NCI-H748 (cell line): Measurements from ENCODE around the gene BOLA1.
A peak's percentile ranks its signal among the peaks of the same experiment; 100 is the strongest.
"Not testable (repeated sequence)": the region's sequence is repeated elsewhere in the genome, so short reads cannot be mapped to it uniquely, and the experiment has no call there.

Experiments
- DNase-seq: peaks from one replicate; lab custom pipeline; 2025; ENCODE audit not compliant: unreplicated experiment; lab: John Stamatoyannopoulos, UW

The BOLA1 gene

DNA sequence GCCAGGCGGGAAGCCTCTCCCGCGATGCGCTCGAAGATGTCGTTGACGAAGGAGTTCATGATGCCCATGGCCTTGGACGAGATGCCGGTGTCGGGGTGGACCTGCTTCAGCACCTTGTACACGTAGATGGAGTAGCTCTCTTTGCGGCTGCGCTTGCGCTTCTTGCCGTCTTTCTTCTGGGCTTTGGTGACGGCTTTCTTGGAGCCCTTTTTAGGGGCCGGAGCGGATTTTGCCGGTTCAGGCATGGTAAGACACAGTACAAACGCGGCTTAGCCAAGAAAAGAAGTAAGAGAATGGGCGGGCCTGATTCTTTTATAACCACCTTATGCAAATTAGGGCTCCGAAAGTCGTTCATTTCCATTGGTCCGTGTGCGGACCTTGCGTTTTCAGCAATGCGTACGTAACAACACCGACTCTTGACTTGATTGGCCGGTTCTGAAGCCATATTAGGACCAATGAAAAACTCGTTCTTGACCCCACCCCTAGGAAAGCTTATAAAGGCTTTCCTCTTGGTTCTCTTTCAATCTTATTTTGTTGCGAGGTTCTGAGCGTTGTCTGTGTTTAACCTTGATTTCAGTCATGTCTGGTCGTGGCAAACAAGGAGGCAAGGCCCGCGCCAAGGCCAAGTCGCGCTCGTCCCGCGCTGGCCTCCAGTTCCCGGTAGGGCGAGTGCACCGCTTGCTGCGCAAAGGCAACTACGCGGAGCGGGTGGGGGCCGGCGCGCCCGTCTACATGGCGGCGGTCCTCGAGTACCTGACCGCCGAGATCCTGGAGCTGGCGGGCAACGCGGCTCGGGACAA is 12.8 kb upstream of the BOLA1 start:
- DNase-seq: peak; percentile 99

- not testable (repeated sequence) for DNase-seq
Observed at GRCh38 chr1:149887196-149887455, 12.2 kb upstream of the BOLA1 start.

- peak; percentile 99 for DNase-seq
Observed at GRCh38 chr1:149887456-149888246, 11.7 kb upstream of the BOLA1 start.

DNA sequence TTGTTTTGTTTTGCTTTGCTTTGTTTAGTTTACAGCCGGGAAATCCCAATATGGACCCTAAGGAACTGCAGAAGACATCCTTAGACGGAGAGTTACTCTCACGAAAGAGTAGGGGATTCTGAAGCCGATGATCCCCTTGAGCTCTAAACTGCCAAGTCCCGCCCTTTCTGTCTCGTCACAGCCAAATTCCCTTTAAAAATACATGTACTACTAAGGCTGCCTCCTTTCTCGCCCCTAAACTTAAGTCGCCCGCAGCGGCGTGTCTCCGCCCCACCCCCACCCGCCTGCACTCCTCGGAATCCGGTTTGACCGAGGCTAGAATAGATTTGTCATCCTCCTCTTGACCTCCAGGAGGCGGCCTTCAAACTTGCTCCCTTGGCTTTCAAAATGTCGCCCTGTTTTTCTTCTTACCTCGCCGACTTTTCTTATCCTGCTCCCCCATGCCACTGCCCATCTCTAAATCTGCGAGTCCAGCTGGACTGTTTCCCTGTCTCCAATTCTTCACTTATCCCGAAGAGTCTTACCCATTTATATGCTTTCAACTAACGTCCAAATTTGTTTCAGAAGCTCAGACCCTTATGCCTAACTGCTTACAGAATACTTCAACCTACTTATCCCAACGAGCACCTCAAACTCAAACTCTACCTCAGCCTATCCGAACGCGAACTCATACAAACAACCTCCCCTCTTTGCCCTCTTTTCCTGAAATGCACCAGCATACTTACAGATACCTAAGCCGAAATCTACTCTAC is 10.9 kb upstream of the BOLA1 start:
- peak; percentile 91 for DNase-seq

- peak; percentile 35 for DNase-seq
Observed at GRCh38 chr1:149888999-149889289, 10.4 kb upstream of the BOLA1 start.

- no peak for DNase-seq
Observed at GRCh38 chr1:149896575-149896974, 2.8 kb upstream of the BOLA1 start.

GRCh38 chr1:149903836-149904491 is 4.6 kb downstream of the BOLA1 start:
- no peak for DNase-seq

DNA sequence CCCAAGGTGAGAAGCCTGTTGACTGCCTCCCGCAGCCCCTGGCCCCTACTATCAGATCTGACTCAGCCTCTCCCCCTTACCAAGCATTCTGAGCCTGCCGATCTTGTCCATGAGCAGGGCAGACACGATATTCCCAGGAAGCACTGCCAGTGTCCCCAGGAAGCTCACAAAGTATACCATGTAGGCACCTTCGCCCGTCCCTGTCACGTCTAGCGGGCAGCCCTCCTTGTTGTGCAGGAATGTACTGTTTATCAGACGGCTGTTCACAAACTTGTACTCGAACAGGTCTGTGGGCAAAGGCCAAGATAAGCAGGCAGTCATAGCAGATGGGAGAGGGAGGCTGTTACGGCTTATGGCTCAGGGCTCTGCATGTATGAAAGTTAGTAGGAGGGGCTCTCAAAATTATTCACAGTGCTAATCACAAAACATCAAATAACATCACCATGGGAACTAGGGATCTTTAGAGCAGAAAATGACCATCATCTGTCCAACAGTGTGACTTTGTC is 7.3 kb downstream of the BOLA1 start:
- DNase-seq: no peak

DNA sequence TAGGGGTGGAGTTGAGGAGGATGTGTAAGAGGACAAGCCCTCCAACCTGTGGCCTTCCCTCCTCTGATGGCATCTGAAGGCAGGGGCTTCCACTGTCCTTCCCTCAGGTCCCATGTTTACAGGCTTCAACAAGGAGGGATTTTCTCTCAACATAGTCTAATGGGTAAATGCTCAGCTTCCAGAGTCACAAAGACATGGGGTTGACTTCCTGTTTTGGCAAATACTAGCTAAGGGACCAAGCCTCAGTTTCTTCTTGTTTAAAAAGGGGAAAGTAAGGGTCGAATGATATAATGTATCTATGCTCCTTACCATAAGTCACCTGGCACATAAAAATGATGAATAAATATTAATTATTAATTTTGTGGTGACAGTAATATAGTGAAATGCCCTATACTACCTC is 15.2 kb downstream of the BOLA1 start:
- DNase-seq: no peak

GRCh38 chr1:149915429-149916192 is 16.2 kb downstream of the BOLA1 start:
- no peak for DNase-seq

GRCh38 chr1:149916193-149916897 is 17.0 kb downstream of the BOLA1 start:
- no peak for DNase-seq

DNA sequence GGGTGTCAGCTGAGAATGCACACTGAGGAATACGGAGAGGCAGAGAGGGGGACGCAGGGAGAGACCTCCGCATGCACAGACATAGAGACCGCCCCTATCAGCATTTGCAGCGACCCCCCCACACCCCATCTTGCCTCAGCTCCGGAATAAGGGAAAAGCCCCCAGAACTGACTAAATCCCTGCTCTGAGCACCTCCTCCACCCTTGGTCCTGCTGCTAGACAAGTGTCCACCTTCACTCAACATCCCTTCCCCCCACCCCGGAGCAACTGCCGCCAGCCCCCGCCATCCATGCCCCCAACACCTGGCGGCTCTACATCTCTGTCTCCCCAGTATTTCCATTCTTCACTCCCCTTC is 17.5 kb downstream of the BOLA1 start:
- DNase-seq: no peak

- DNase-seq: peak; percentile 84
Observed at GRCh38 chr1:149917571-149918144, 18.3 kb downstream of the BOLA1 start, which contains the start of gene SV2A. Gene SV2A (minus strand): TSS chr1:149917844. CDS start chr1:149913840, 4,004 bp downstream.

DNA sequence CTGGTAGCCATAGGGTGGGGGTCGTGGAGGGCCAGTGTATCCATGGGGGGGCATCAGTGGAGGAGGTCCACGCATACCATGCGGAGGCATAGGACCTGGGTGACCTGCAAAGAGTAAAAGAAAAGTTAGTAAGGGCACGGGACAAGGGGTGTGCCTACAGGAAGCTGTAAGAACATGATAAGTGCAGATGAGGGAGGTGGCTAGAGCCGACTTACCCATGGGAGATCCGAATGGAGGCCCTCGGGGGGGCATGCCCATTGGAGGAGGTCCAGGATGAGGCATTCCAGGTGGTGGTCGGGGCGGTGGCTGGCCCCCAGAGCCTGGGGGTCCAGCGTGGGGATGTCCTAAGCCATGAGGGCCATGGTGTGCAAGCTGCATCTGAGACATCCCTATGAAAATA is 24.3 kb downstream of the BOLA1 start:
- DNase-seq: no peak

GRCh38 chr1:149925345-149925744 is 26.0 kb downstream of the BOLA1 start:
- DNase-seq: no peak

DNA sequence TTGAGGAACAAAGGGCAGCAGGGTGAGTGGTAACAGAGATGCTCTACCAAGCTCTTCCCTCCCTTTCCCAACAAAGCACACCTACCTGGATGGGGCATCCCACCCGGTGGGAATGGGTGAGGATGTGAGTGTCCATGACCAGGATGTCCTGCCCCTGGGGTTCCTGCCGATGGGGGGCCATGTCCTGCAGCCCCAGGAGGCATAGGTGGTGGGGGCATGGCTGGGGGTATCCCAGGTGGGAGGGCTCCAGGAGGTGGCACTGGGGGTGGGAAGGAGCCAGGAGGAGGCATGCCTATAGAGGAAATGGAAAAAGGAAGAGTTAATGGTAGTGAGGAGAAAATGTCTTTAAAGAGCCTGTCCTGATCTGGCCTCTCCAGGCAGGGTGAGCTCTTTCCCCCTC is 26.4 kb downstream of the BOLA1 start:
- DNase-seq: no peak

GRCh38 chr1:149926296-149926695 is 26.9 kb downstream of the BOLA1 start:
- no peak for DNase-seq

DNA sequence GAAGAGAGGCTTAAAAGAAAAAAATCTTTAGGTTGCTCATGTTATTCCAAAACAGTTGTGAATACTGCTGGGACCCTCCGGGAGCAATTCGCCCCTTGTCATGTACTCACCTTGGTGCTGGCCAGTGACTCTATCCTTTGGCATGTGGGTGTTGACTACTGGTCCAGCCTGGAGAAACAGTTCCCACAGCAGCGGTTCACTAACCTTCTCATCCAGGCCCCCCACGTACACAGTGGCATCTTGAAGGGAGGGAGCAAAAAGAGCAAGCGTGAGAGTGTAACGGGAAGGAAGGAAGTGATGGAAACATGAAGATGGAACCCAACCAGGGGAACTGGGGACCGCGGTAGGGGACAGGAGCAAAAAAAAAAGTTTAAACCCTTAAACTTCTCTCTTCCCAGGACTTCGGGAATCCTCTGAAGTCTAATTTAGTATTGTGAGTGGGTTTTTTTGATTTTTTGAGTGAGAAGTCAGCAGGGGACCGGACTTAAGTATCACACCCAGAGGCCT is 27.7 kb downstream of the BOLA1 start:
- no peak for DNase-seq
